ENCODE measurements around the gene NGB. TPM values are rescaled to one million over a fixed set of nuclear protein-coding genes. Genes with fewer than 3 reads are reported as not detected.

Gene NGB
- total RNA-seq, 1 donor from 2014 or later, result not detected

DNA sequence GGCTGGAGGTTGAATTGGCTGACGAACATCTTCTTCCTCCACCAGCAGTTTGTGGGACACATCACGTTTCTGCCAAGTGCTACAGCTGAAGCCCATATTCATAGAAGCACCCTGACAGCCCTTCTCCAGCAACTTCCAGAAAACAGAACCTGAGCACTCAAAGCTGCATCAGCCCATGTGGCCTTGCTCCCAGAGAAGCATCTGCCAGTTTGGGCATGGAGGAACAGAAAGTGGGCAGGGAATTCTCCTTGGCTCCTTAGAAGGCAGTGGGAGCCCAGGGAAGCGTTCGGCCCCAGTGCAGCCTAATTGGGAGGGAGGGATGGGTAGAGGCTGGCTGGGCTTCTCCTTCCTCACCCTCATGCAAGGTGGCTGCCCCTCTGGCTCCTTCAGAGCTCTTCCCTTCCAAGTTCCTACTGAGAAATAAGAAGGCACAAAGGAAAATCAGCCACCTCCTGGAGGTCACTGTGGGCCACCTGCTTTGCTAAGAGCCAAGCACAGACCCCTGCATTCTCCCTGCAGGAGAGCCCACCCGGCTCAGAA, 4.1 kb upstream of the NGB start:
- no peak for DNase-seq (ENCODE audit: low spot score in 2 of 2, unreplicated experiment in 2 of 2)
- H3K4me1 Mint-ChIP-seq, result no peaks in the 10 kb centered on the region
- H3K27me3 Mint-ChIP-seq (ENCODE audit: low read depth), result peaks cover 33% of the 10 kb centered on the region
- no peak overlapping the region for H3K27ac Mint-ChIP-seq
- H3K36me3 Mint-ChIP-seq, result peaks cover 10% of the 10 kb centered on the region
- no peak overlapping the region for H3K4me3 Mint-ChIP-seq
- H3K9me3 Mint-ChIP-seq, result no peaks in the 10 kb centered on the region
- no peak for TF ChIP-seq CTCF (IDR thresholded peaks at IDR 0.05; ENCODE audit: unreplicated experiment)

DNA sequence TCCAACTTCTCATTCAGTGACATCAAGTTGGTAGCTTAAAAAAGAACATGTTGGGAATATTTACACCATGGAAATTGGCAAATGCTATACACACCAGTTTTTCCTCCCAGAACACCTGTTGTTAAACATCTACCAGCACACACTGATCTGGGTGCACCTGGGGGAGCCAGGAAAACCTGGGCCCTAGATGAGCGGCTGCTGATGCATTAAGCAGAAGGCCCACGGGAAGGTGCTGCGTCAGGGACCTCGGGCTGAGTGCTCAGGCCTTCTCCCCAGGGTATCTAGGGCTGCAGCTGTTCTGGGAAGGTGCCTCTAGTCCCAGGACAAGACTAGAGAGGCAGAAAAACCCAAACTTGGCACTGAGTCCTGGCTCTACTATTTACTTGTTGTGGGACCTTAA, 2.8 kb upstream of the NGB start:
- no peak overlapping the region for H3K4me3 Mint-ChIP-seq
- H3K4me1 Mint-ChIP-seq, result peaks cover 3% of the 10 kb centered on the region
- no peak for DNase-seq (ENCODE audit: low spot score in 2 of 2, unreplicated experiment in 2 of 2)
- H3K9me3 Mint-ChIP-seq, result no peaks in the 10 kb centered on the region
- no peak overlapping the region for H3K27ac Mint-ChIP-seq
- TF ChIP-seq CTCF (IDR thresholded peaks at IDR 0.05; ENCODE audit: unreplicated experiment), result no peak
- H3K27me3 Mint-ChIP-seq (ENCODE audit: low read depth), result peaks cover 44% of the 10 kb centered on the region
- peaks cover 9% of the 10 kb centered on the region for H3K36me3 Mint-ChIP-seq

DNA sequence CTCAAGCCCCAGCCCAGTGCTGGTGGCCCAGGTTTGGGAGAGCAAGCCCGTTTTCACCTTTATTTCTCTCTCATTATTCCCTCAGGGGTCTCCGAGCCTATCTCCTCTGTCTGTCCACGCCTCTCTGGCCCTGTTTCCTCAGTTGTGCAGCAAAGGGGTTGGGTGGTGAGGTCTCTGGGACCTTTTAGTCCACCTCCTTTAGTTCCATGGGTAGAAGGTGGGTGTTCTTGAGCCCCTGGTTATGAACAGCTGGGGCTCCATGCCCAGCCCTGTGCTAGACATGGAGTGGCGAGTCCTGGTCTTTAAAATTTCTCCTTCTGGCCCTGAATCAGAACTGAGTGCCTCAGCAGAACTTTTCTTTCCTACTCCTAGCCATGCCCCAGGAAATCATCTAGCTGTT, 1.3 kb upstream of the NGB start:
- no peak for DNase-seq (ENCODE audit: low spot score in 2 of 2, unreplicated experiment in 2 of 2)
- no peak for TF ChIP-seq CTCF (IDR thresholded peaks at IDR 0.05; ENCODE audit: unreplicated experiment)
- Mint-ChIP-seq H3K9me3 (peaks cover 5% of the 10 kb centered on the region), H3K4me3 (peak overlapping the region; percentile 20), H3K27ac (no peak overlapping the region), H3K27me3 (ENCODE audit: low read depth) (peaks cover 58% of the 10 kb centered on the region), H3K36me3 (peaks cover 10% of the 10 kb centered on the region), H3K4me1 (peaks cover 3% of the 10 kb centered on the region)

GRCh38 chr14:77270361-77271112, 469 bp downstream of the NGB start:
- Mint-ChIP-seq H3K36me3 (peaks cover 10% of the 10 kb centered on the region), H3K27me3 (ENCODE audit: low read depth) (peaks cover 74% of the 10 kb centered on the region), H3K9me3 (peaks cover 5% of the 10 kb centered on the region), H3K4me1 (peaks cover 3% of the 10 kb centered on the region), H3K4me3 (peak overlapping the region; percentile 36), H3K27ac (no peak overlapping the region)
- no peak for TF ChIP-seq CTCF (IDR thresholded peaks at IDR 0.05; ENCODE audit: unreplicated experiment)
- no peak for DNase-seq (ENCODE audit: low spot score in 2 of 2, unreplicated experiment in 2 of 2)

DNA sequence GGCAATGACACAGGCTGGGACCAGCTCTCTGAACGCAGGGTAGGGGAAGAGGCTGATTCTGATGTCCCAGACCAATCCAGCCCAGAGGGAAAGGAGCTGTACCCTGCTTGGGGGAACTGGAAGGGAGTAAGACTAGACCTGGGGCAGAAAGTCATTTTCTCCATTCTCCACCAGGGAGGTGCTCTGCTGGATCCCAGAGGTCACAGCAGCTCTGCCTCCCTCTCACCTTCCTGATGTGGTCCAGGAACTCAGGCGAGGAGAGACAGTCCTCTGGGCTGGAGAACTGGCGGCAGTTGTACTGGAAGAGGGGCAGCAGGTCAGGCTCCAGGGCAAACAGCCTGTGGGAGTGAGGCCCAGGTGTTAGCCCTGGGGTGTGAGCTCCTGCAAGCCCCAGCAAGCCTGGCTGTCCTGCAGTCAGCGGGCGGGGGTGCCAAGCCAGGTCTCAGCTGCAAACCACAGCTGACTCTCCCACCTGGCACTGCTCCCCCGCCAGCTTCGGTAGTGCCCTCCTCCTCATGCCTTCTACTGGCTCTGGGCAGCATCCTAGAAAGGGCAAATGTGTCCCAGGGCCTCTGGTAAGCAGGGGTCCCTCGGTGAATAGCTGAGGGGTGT, 1.9 kb downstream of the NGB start:
- TF ChIP-seq CTCF (IDR thresholded peaks at IDR 0.05; ENCODE audit: unreplicated experiment), result no peak
- Mint-ChIP-seq H3K9me3 (peaks cover 5% of the 10 kb centered on the region), H3K4me1 (peaks cover 3% of the 10 kb centered on the region), H3K36me3 (peaks cover 8% of the 10 kb centered on the region), H3K27me3 (ENCODE audit: low read depth) (peaks cover 83% of the 10 kb centered on the region), H3K4me3 (no peak overlapping the region), H3K27ac (no peak overlapping the region)
- no peak for DNase-seq (ENCODE audit: low spot score in 2 of 2, unreplicated experiment in 2 of 2)
